HG03558 (cell line): Measurements from ENCODE around the gene TCN2.
"Not testable (repeated sequence)": the region's sequence is repeated elsewhere in the genome, so short reads cannot be mapped to it uniquely, and the experiment has no call there.

Experiments used
- ATAC-seq: cut with Tn5 transposase; IDR thresholded peaks from one replicate; pipeline ENCODE4 v1.9.1; 2021; ENCODE audit warnings: moderate number of reproducible peaks; ENCODE audit not compliant: unreplicated experiment; ENCODE audit errors: extremely low read depth

TCN2 gene

GRCh38 chr22:30607300-30607930 lies 441 bp downstream of the TCN2 start:
- ATAC-seq, result no peak

- no peak for ATAC-seq
Measured at GRCh38 chr22:30607939-30608338, 965 bp downstream of the TCN2 start.

GRCh38 chr22:30609260-30610185 lies 2.5 kb downstream of the TCN2 start:
- ATAC-seq, result no peak

- ATAC-seq, result no peak
Measured at GRCh38 chr22:30610299-30610698, 3.3 kb downstream of the TCN2 start.

- no peak for ATAC-seq
Measured at GRCh38 chr22:30611197-30611596, 4.2 kb downstream of the TCN2 start.

GRCh38 chr22:30612789-30613188 lies 5.8 kb downstream of the TCN2 start:
- ATAC-seq, result no peak

GRCh38 chr22:30614268-30614667 lies 7.3 kb downstream of the TCN2 start:
- no peak for ATAC-seq

- no peak for ATAC-seq
Measured at GRCh38 chr22:30614879-30615278, 7.9 kb downstream of the TCN2 start.

GRCh38 chr22:30615543-30615954 lies 8.6 kb downstream of the TCN2 start:
- ATAC-seq, result no peak

- ATAC-seq, result no peak
Measured at GRCh38 chr22:30617819-30618218, 10.8 kb downstream of the TCN2 start.

- not testable (repeated sequence) for ATAC-seq
Measured at GRCh38 chr22:30619909-30620308, 12.9 kb downstream of the TCN2 start.

- ATAC-seq, result no peak
Measured at GRCh38 chr22:30626413-30626812, 19.4 kb downstream of the TCN2 start.

GRCh38 chr22:30627471-30627870 lies 20.5 kb downstream of the TCN2 start:
- ATAC-seq, result no peak

GRCh38 chr22:30628491-30628890 lies 21.5 kb downstream of the TCN2 start:
- no peak for ATAC-seq

- not testable (repeated sequence) for ATAC-seq
Measured at GRCh38 chr22:30631469-30631868, 24.5 kb downstream of the TCN2 start.

- ATAC-seq, result no peak
Measured at GRCh38 chr22:30634471-30635233, 27.7 kb downstream of the TCN2 start.

GRCh38 chr22:30635273-30636225 lies 28.6 kb downstream of the TCN2 start, which contains the start of gene SLC35E4:
SLC35E4 (plus strand) TSS chr22:30635781; CDS start chr22:30636451, 670 bp downstream.
- ATAC-seq, result no peak

GRCh38 chr22:30636226-30637077 lies 29.5 kb downstream of the TCN2 start:
- no peak for ATAC-seq

- ATAC-seq, result no peak
Measured at GRCh38 chr22:30637701-30638114, 30.7 kb downstream of the TCN2 start.
